K562 (cell line): ENCODE results near the gene NNAT. TPM values are rescaled to one million over a fixed set of nuclear protein-coding genes. Genes with fewer than 3 reads are reported as not detected.

Source experiments
- ATAC-seq: fragments of 200-7000 bp; cut with Tn5 transposase; 3 replicates; pipeline ENCODE4 v1.9.1; 2020; ENCODE audit warnings: moderate library complexity
- BruUV-seq: library from RNA; stranded (reverse); fragments of 400-500 nt; replicated peaks from 2 replicates; lab custom pipeline; 2021; lab: Mats Ljungman, UMichigan
- CTCF ChIA-PET: fragments of 300-600 bp; formaldehyde crosslinking; extraction: SDS; loops from one replicate; lab custom pipeline; 2021; ENCODE audit warnings: low intra/inter-chr PET ratio; lab: Yijun Ruan, JAX
- POLR2A ChIA-PET: fragments of 300-600, 350-650 bp; sonication (Branson Sonifier 250); formaldehyde crosslinking; extraction: SDS; loops from one replicate; lab custom pipeline; 2021; ENCODE audit warnings: antibody characterized with exemption, inconsistent platforms; lab: Yijun Ruan, JAX
- DNase-seq, 4 experiments: peaks; one replicate each; pipeline versions ENCODE4 v3.0.0 to v3.0.0-alpha.2; 2011 to 2018; ENCODE audit warnings: low spot score in 3 of 4, mixed read lengths in 3 of 4; ENCODE audit errors: extremely low read depth in 1 of 4
- FAIRE-seq: peaks from 2 replicates; lab custom pipeline; 2011; peaks lifted over from hg19 to GRCh38; lab: Jason Lieb, UNC
- H2AFZ ChIP-seq: 2 replicates; pipeline ENCODE4 v1.6.0; 2011; ENCODE audit warnings: low read depth, low read length, control low read depth, inconsistent platforms
- H3K27ac ChIP-seq: fragments of 200-600 bp; 3 replicates; pipeline ENCODE4 v1.8.0; 2011; ENCODE audit warnings: low read depth, mild to moderate bottlenecking, control low read depth, inconsistent platforms, low read length, moderate library complexity, mixed read lengths; ENCODE audit errors: extremely low read depth
- H3K27me3 ChIP-seq, 2 experiments: fragments of 300-600 bp in 1 of 2; 2 replicates in 1 of 2; 3 replicates in 1 of 2; pipeline versions ENCODE4 v1.6.0 to v1.8.0; 2011; ENCODE audit warnings: inconsistent platforms in 2 of 2, low read length in 2 of 2, mild to moderate bottlenecking in 1 of 2, mixed read lengths in 1 of 2, moderate library complexity in 1 of 2; ENCODE audit not compliant: control insufficient read depth in 2 of 2, insufficient read depth in 2 of 2
- H3K36me3 ChIP-seq: fragments of 300-600 bp; 3 replicates; pipeline ENCODE4 v1.8.0; 2011; ENCODE audit warnings: mild to moderate bottlenecking, low read length, inconsistent platforms; ENCODE audit not compliant: control insufficient read depth, insufficient read depth
- H3K4me1 ChIP-seq, 2 experiments: fragments of 200-600 bp in 1 of 2; replicated peaks in 1 of 2; 2 replicates in 1 of 2; 3 replicates in 1 of 2; pipeline versions ENCODE4 v1.5.1 to v1.8.0; 2011; ENCODE audit warnings: inconsistent platforms in 2 of 2, low read length in 2 of 2, mild to moderate bottlenecking in 1 of 2, mixed read lengths in 1 of 2, moderate library complexity in 1 of 2; ENCODE audit not compliant: control insufficient read depth in 2 of 2, insufficient read depth in 2 of 2
- H3K4me2 ChIP-seq: 2 replicates; pipeline ENCODE4 v1.6.1; 2011; ENCODE audit warnings: low read length, control low read depth, inconsistent platforms, mixed read lengths; ENCODE audit not compliant: insufficient read depth
- H3K4me3 ChIP-seq: fragments of 200-600 bp; sonication (generic), shearing (Covaris generic); 2 replicates; pipeline ENCODE4 v1.5.1; 2016; ENCODE audit warnings: control low read depth, inconsistent platforms
- H3K79me2 ChIP-seq: fragments of 200-600 bp; 3 replicates; pipeline ENCODE4 v1.8.0; 2011; ENCODE audit warnings: low read length, inconsistent platforms; ENCODE audit not compliant: control insufficient read depth, insufficient read depth
- H3K9ac ChIP-seq, 2 experiments: 2 replicates each; pipeline versions ENCODE4 v1.6.0 to v1.6.1; 2011; ENCODE audit warnings: low read depth in 2 of 2, low read length in 2 of 2, control low read depth in 1 of 2, inconsistent platforms in 1 of 2, mild to moderate bottlenecking in 1 of 2, mixed read lengths in 1 of 2; ENCODE audit not compliant: insufficient read depth in 1 of 2
- H3K9me1 ChIP-seq: one replicate; pipeline ENCODE4 v1.6.0; 2011; ENCODE audit warnings: inconsistent platforms, mild to moderate bottlenecking, low read length, moderate library complexity; ENCODE audit not compliant: control insufficient read depth, insufficient read depth
- H3K9me3 ChIP-seq: replicated peaks from 2 replicates; pipeline ENCODE4 v1.5.1; 2011; ENCODE audit warnings: low read depth, low read length, inconsistent platforms; ENCODE audit not compliant: control insufficient read depth, insufficient read depth
- H4K20me1 ChIP-seq: replicated peaks from 2 replicates; pipeline ENCODE4 v1.6.1; 2011; ENCODE audit warnings: low read length, inconsistent platforms, mixed read lengths; ENCODE audit not compliant: control insufficient read depth, insufficient read depth
- HEY1 ChIP-seq: fragments of 250-450 bp; sonication (Bioruptor Pico); IDR thresholded peaks from 2 replicates; pipeline ENCODE4 v1.5.0; 2020; ENCODE audit warnings: mild to moderate bottlenecking, moderate library complexity, borderline replicate concordance
- MYNN ChIP-seq, 2 experiments: sonication (generic); formaldehyde crosslinking in 1 of 2; IDR thresholded peaks; 2 replicates each; pipeline versions ENCODE4 v1.5.0 to v1.6.1; 2016 to 2020; ENCODE audit warnings: antibody characterized with exemption in 1 of 2, missing genetic modification reagents in 1 of 2
- RBFOX2 ChIP-seq: fragments of 200-400 bp; formaldehyde crosslinking; IDR thresholded peaks from 2 replicates; pipeline ENCODE4 v1.6.1; 2017; ENCODE audit warnings: low read depth, mild to moderate bottlenecking, low read length, moderate library complexity
- ZKSCAN3 ChIP-seq: fragments of 250-450 bp; sonication (Bioruptor Pico); IDR thresholded peaks from 2 replicates; pipeline ENCODE4 v1.4.0; 2020
- ZNF778 ChIP-seq: fragments of 450-650 bp; formaldehyde crosslinking; IDR thresholded peaks from 2 replicates; pipeline ENCODE4 v1.4.0; 2020; ENCODE audit warnings: mild to moderate bottlenecking, moderate library complexity
- WGBS: fragments of 100-300 bp; shearing (Covaris generic); methylation state at CpG from one replicate; pipeline ENCODE4 v1.1.6; 2016; ENCODE audit warnings: low coverage, mixed read lengths; ENCODE audit not compliant: insufficient coverage; ENCODE audit errors: missing lambda C conversion rate; 5-methylcytosine and 5-hydroxymethylcytosine counted together
- in situ Hi-C: fragments of 300-500 bp; cut with MboI; formaldehyde crosslinking; loops from 4 replicates; pipeline ENCODE4 v1.15.0; 2018; ENCODE audit warnings: inconsistent platforms, mixed read lengths
- intact Hi-C: fragments of 100-400 bp; cut with micrococcal nuclease; formaldehyde crosslinking; loops from 2 replicates; pipeline ENCODE4 v1.14.2; 2022
- polyA plus RNA-seq, 8 experiments: library from polyadenylated mRNA; depleted of rRNA in 4 of 8; stranded (reverse) in 5 of 8; unstranded in 3 of 8; fragments of >200 nt; fragmentation: Nextera tagmentation in 2 of 8; fragmentation: Illumina TruSeq in 1 of 8; extraction: Ambion mirVana in 2 of 8; extraction: Trizol in 1 of 8; gene quantifications; 2 replicates each; pipeline versions ENCODE4 v1.2.1 to v1.2.3, GENCODE V29; 2011 to 2014; ENCODE audit warnings: inconsistent platforms in 1 of 8, missing spikeins in 1 of 8
- total RNA-seq, 7 experiments: library from RNA; depleted of rRNA in 6 of 7; stranded (reverse); fragments of >200 nt in 6 of 7; fragmentation: Illumina TruSeq in 2 of 7; extraction: Trizol in 2 of 7; gene quantifications; 2 replicates each; pipeline versions ENCODE4 v1.2.1 to v1.2.3, GENCODE V29; 2011 to 2021; ENCODE audit warnings: low replicate concordance in 1 of 7

The NNAT gene
- total and polyA plus RNA-seq, 9 of the 15 experiments (the other 6 are each of a cell fraction or from before 2014, with no cell fraction given): 0.13 TPM; not detected in 8

DNA sequence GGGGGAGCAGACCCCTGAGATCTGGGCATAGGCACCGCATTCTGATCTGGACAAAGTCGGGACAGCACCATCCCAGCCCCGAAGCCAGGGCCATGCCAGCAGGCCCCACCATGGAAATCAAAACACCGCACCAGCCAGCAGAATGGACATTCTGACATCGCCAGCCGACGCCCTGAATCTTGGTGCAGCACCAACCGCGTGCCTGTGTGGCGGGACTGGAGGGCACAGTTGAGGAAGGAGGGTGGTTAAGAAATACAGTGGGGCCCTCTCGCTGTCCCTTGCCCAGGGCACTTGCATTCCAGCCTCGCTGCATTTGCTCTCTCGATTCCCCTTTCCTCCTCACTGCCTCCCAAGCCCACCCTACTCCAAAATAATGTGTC, 2.0 kb downstream of the NNAT start:
- Histone ChIP-seq H2AFZ (no peak overlapping the region), H4K20me1 (no peaks in the 10 kb centered on the region; the same call in 1 of the 2 replicates), H3K9me3 (no peaks in the 10 kb centered on the region; the same call in 1 of the 2 replicates), H3K4me3 (no peak overlapping the region), H3K27ac (no peak overlapping the region), H3K27me3 (no peaks in the 10 kb centered on the region), H3K9me1 (peaks cover 4% of the 10 kb centered on the region), H3K9ac (no peak overlapping the region), H3K4me2 (no peak overlapping the region), H3K79me2 (peaks cover 49% of the 10 kb centered on the region), H3K4me1 (peaks cover 26 to 28% of the 10 kb centered on the region in 2 experiments), H3K36me3 (peaks cover 20% of the 10 kb centered on the region; the same call in 1 of the 3 replicates)
- POLR2A ChIA-PET: interaction anchor here (0.8 kb wide), 1 partner anchor 9 kb away, joined by 7 read pairs; no protein-coding TSS in a partner anchor
- no TSS peak for BruUV-seq
- ATAC-seq (no peak), DNase-seq (no peak), FAIRE-seq (no peak)
- intact Hi-C loops: no loop called here
- TF ChIP-seq MYNN (IDR thresholded peaks at IDR 0.05) (no peak), MYNN (CRISPR knock-in tag; IDR thresholded peaks at IDR 0.05) (no peak), ZNF778 (no peak), ZKSCAN3 (CRISPR knock-in tag) (no peak), RBFOX2 (peak; percentile 36; the same call in 1 of the 2 replicates), HEY1 (CRISPR knock-in tag) (no peak)
- in situ Hi-C loops: no loop called here
- WGBS: 98% methylated on average over 12 of the region's 13 CpGs
- CTCF ChIA-PET: no interaction called here
